HepG2 (cell line): ENCODE results near the gene SEPTIN2. TPM values are rescaled to one million over a fixed set of nuclear protein-coding genes. Genes with fewer than 3 reads are reported as not detected.

ENCODE experiments used
- ATF1 ChIP-seq: IDR thresholded peaks from 2 replicates; pipeline ENCODE4 v1.6.1; 2016; ENCODE audit warnings: mild to moderate bottlenecking, control low read depth
- CREM ChIP-seq, 2 experiments: sonication (generic) in 1 of 2; formaldehyde crosslinking in 1 of 2; IDR thresholded peaks; 2 replicates each; pipeline versions ENCODE4 v1.4.0 to v1.6.1; 2016 to 2020; ENCODE audit warnings: antibody characterized with exemption in 1 of 2, mild to moderate bottlenecking in 1 of 2, missing genetic modification reagents in 1 of 2
- GABPB1 ChIP-seq: IDR thresholded peaks from 2 replicates; pipeline ENCODE4 v1.6.1; 2016; ENCODE audit warnings: mild to moderate bottlenecking, missing genetic modification reagents, moderate library complexity, missing compliant biosample characterization
- GMEB1 ChIP-seq: sonication (generic); formaldehyde crosslinking; IDR thresholded peaks from 2 replicates; pipeline ENCODE4 v1.5.1; 2020; ENCODE audit warnings: missing genetic modification reagents, mild to moderate bottlenecking, borderline replicate concordance
- POLR2G ChIP-seq: fragments of 200-400 bp; formaldehyde crosslinking; IDR thresholded peaks from 2 replicates; pipeline ENCODE4 v1.6.1; 2018; ENCODE audit warnings: mild to moderate bottlenecking, low read depth, low read length, moderate library complexity
- RARA ChIP-seq: IDR thresholded peaks from 2 replicates; pipeline ENCODE4 v1.6.1; 2016; ENCODE audit warnings: missing genetic modification reagents, missing compliant biosample characterization
- RBM39 ChIP-seq: fragments of 200-400 bp; formaldehyde crosslinking; IDR thresholded peaks from one replicate; pipeline ENCODE4 v1.6.1; 2018; ENCODE audit warnings: antibody characterized with exemption, mild to moderate bottlenecking, low read depth, low read length; ENCODE audit not compliant: poor library complexity, severe bottlenecking
- REXO4 ChIP-seq: sonication (generic); formaldehyde crosslinking; IDR thresholded peaks from 2 replicates; pipeline ENCODE4 v1.8.0; 2022; ENCODE audit warnings: missing genetic modification reagents, mild to moderate bottlenecking, borderline replicate concordance
- THAP9 ChIP-seq: sonication (generic); formaldehyde crosslinking; IDR thresholded peaks from 2 replicates; pipeline ENCODE4; 2020; ENCODE audit warnings: missing genetic modification reagents, mild to moderate bottlenecking, borderline replicate concordance
- U2AF1 ChIP-seq: fragments of 200-400 bp; formaldehyde crosslinking; optimal IDR thresholded peaks from 2 replicates; pipeline ENCODE3; 2017; ENCODE audit warnings: mild to moderate bottlenecking, low read depth, low read length
- ZBTB40 ChIP-seq, 2 experiments: fragments of 450-650 bp in 1 of 2; sonication (generic) in 1 of 2; formaldehyde crosslinking in 1 of 2; IDR thresholded peaks; 2 replicates each; pipeline versions ENCODE4 v1.6.1 to v1.8.0; 2016 to 2022; ENCODE audit warnings: antibody characterized with exemption in 1 of 2, mild to moderate bottlenecking in 1 of 2, missing genetic modification reagents in 1 of 2
- ZNF292 ChIP-seq: sonication (generic); formaldehyde crosslinking; IDR thresholded peaks from 2 replicates; pipeline ENCODE4 v1.8.1; 2022; ENCODE audit warnings: mild to moderate bottlenecking, low read depth, missing genetic modification reagents, borderline replicate concordance
- polyA plus RNA-seq, 8 experiments: library from polyadenylated mRNA; depleted of rRNA in 3 of 8; stranded (reverse) in 7 of 8; unstranded in 1 of 8; fragments of >200 nt; fragmentation: Illumina TruSeq in 4 of 8; extraction: Trizol in 4 of 8; gene quantifications; 2 replicates each; pipeline versions ENCODE4 v1.2.1 to v1.2.3, GENCODE V29; 2011 to 2016; ENCODE audit warnings: low read depth in 4 of 8, missing spikeins in 1 of 8, mixed read lengths in 1 of 8; ENCODE audit not compliant: insufficient read depth in 1 of 8
- total RNA-seq, 5 experiments: library from RNA; depleted of rRNA; stranded (reverse); fragments of >200 nt; fragmentation: Illumina TruSeq; extraction: Trizol; gene quantifications; 2 replicates each; pipeline ENCODE4 v1.2.3, GENCODE V29; 2016; ENCODE audit warnings: low read depth in 1 of 5

The SEPTIN2 gene
- total and polyA plus RNA-seq, 2 of the 13 experiments (the other 11 are each of a cell fraction or from before 2014, with no cell fraction given) = 493 to 733 TPM

GRCh38 chr2:241359481-241360045 is 43.8 kb downstream of the SEPTIN2 start (continued):
- TF ChIP-seq ZBTB40 (IDR thresholded peaks at IDR 0.05) = no peak
- 0 out of 2 replicates have a peak, but pooled peaks have one; percentile 11 for TF ChIP-seq ZBTB40 (CRISPR knock-in tag; IDR thresholded peaks at IDR 0.05)
- TF ChIP-seq U2AF1 = no peak
- TF ChIP-seq REXO4 (CRISPR knock-in tag) = no peak
- TF ChIP-seq ZNF292 = no peak; the same call in 1 of the 2 replicates
- 0 out of 2 replicates have a peak, but pooled peaks have one; percentile 20 for TF ChIP-seq GABPB1
- TF ChIP-seq THAP9 = no peak
- no peak for TF ChIP-seq RBM39
- no peak for TF ChIP-seq CREM (IDR thresholded peaks at IDR 0.05)
- TF ChIP-seq CREM (CRISPR knock-in tag; IDR thresholded peaks at IDR 0.05) = no peak
- no peak for TF ChIP-seq POLR2G
- peak; percentile 27; the same call in 1 of the 2 replicates for TF ChIP-seq GMEB1 (CRISPR knock-in tag)
- no peak for TF ChIP-seq ATF1
- TF ChIP-seq RARA (CRISPR knock-in tag) = 0 out of 2 replicates have a peak, but pooled peaks have one; percentile 24
